Mucosa of rectum (tissue), 2 donors: Measurements from ENCODE around the gene GRIA2.

Experiments used
- H3K27ac ChIP-seq, 2 donors: one replicate each; pipeline ENCODE4 v1.7.0; 2013; ENCODE audit warnings: inconsistent platforms in 2 of 2, low read depth in 2 of 2, low read length in 2 of 2
- H3K27me3 ChIP-seq, 2 donors: one replicate each; pipeline ENCODE4 v1.7.0; 2013; ENCODE audit warnings: low read length in 2 of 2; ENCODE audit not compliant: control insufficient read depth in 2 of 2, insufficient read depth in 2 of 2
- H3K36me3 ChIP-seq, 2 donors: one replicate each; pipeline ENCODE4 v1.7.0; 2013; ENCODE audit warnings: low read length in 2 of 2; ENCODE audit not compliant: control insufficient read depth in 2 of 2, insufficient read depth in 2 of 2
- H3K4me1 ChIP-seq, 2 donors: one replicate each; pipeline ENCODE4 v1.7.0; 2013; ENCODE audit warnings: low read length in 2 of 2, mild to moderate bottlenecking in 1 of 2; ENCODE audit not compliant: control insufficient read depth in 2 of 2, insufficient read depth in 2 of 2
- H3K4me3 ChIP-seq, 2 donors: one replicate each; pipeline ENCODE4 v1.7.0; 2013; ENCODE audit warnings: low read length in 2 of 2
- H3K9ac ChIP-seq, 2 donors: one replicate each; pipeline ENCODE4 v1.7.0; 2013; ENCODE audit warnings: low read length in 2 of 2, low read depth in 1 of 2, mild to moderate bottlenecking in 1 of 2
- H3K9me3 ChIP-seq, 2 donors: one replicate each; pipeline ENCODE4 v1.7.0; 2013; ENCODE audit warnings: low read length in 2 of 2; ENCODE audit not compliant: control insufficient read depth in 2 of 2
- donor health status: healthy.
- donor health status: Normal muscosa, but diverticular disease.

GRIA2 gene

DNA sequence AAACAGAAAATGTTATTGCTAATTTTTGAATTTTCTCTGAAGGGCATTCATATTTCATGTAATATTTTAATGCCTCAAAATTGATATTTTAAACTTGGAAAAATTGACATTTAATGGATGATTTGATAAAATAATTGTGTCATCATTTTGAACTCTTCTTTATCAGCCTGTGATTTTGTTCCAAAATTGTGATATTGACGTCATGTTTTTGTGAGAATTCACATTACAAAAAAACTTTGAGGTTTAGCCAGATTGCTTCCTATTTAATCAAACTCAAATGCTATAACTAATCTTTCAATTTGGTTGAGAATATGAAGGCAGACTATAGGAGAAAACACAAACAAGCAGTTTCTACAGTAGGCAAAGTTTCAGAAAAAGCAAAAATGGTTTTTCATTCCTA lies 137.4 kb downstream of the GRIA2 start:
- H3K27me3 ChIP-seq: no peaks in the 10 kb centered on the region
- no peaks in the 10 kb centered on the region for H3K36me3 ChIP-seq
- no peaks in the 10 kb centered on the region for H3K9me3 ChIP-seq
- H3K4me1 ChIP-seq: no peaks in the 10 kb centered on the region
- no peak overlapping the region for H3K27ac ChIP-seq
- H3K9ac ChIP-seq: no peak overlapping the region
- H3K4me3 ChIP-seq: no peak overlapping the region

DNA sequence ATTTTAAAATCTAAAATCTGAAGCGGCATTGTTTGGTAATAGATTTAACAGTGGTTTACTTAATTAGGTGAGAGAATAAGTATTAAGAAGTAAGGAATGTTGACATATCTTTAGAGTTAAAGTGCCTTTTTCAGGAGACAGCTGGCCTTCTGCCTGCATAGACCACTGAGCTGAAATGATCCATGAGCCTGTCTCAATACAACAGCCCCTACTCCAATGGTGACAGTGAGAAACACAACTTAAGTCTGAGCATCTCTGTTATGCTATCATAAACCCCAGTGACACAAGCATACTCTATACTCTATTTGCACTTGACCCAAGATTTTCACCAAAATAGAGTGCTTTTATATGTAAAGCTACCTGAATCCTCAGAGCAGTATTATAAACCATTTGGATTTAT lies 137.9 kb downstream of the GRIA2 start:
- H3K4me1 ChIP-seq: no peaks in the 10 kb centered on the region
- no peak overlapping the region for H3K27ac ChIP-seq
- H3K9me3 ChIP-seq: no peaks in the 10 kb centered on the region

DNA sequence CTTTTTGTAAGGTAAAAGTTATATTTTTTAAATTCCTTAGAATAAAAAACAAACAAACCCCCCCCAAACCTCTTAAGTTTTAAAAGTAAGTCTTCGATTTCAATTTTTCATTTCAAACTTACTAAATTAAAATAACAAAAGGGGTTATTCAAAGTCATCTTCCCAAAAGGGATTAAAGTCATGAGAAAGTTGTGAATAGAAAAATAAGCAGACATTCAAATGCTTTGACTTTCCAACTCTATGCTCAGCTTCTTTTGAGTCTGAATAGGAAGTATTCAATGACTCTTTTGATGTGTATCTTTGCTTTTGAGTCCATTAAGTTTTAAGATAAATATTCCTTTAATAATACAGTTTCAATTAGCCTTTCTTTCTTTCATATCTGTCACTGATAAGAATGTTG lies 138.3 kb downstream of the GRIA2 start:
- H3K9ac ChIP-seq: no peak overlapping the region
- no peaks in the 10 kb centered on the region for H3K4me1 ChIP-seq
- H3K4me3 ChIP-seq: no peak overlapping the region
- H3K9me3 ChIP-seq: no peaks in the 10 kb centered on the region
- H3K27ac ChIP-seq: no peak overlapping the region
- H3K36me3 ChIP-seq: no peaks in the 10 kb centered on the region
- H3K27me3 ChIP-seq: no peaks in the 10 kb centered on the region

More for the DNA sequence above, 137.9 kb downstream of the GRIA2 start:
- no peaks in the 10 kb centered on the region for H3K36me3 ChIP-seq
- no peak overlapping the region for H3K4me3 ChIP-seq
- H3K27me3 ChIP-seq: no peaks in the 10 kb centered on the region
- H3K9ac ChIP-seq: no peak overlapping the region

DNA sequence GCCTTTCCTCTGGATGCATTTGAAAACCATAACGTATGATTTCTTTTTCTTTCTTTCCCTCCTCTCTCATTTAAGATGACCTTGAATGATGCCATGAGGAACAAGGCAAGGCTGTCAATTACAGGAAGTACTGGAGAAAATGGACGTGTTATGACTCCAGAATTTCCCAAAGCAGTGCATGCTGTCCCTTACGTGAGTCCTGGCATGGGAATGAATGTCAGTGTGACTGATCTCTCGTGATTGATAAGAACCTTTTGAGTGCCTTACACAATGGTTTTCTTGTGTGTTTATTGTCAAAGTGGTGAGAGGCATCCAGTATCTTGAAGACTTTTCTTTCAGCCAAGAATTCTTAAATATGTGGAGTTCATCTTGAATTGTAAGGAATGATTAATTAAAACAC lies 142.8 kb downstream of the GRIA2 start:
- H3K9ac ChIP-seq: no peak overlapping the region

DNA sequence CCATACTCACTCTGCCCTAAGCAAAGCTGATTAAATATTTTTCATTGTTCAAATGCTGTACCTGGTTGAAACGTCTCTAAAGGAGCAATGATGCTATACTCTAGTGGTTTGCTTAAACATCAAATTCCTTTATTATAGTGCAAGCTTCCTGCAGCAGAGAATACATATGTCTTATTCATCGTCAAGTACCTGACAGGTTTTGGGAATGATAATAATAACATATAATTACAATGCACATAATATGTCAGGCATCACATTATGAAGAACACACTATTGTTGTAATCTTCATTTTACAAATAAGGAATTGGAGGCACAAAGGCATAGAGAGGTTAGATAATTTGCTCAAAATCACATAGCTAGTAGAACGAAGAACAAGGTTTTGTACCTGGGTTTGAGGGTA lies 151.6 kb downstream of the GRIA2 start:
- no peak overlapping the region for H3K27ac ChIP-seq
- H3K27me3 ChIP-seq: no peaks in the 10 kb centered on the region
- no peak overlapping the region for H3K4me3 ChIP-seq
- no peaks in the 10 kb centered on the region for H3K4me1 ChIP-seq
- H3K36me3 ChIP-seq: no peaks in the 10 kb centered on the region
- H3K9ac ChIP-seq: no peak overlapping the region
- no peaks in the 10 kb centered on the region for H3K9me3 ChIP-seq

More for the DNA sequence above, 142.8 kb downstream of the GRIA2 start:
- Histone ChIP-seq H3K36me3 (no peaks in the 10 kb centered on the region), H3K4me3 (no peak overlapping the region), H3K27me3 (no peaks in the 10 kb centered on the region), H3K4me1 (no peaks in the 10 kb centered on the region), H3K9me3 (no peaks in the 10 kb centered on the region), H3K27ac (no peak overlapping the region)

DNA sequence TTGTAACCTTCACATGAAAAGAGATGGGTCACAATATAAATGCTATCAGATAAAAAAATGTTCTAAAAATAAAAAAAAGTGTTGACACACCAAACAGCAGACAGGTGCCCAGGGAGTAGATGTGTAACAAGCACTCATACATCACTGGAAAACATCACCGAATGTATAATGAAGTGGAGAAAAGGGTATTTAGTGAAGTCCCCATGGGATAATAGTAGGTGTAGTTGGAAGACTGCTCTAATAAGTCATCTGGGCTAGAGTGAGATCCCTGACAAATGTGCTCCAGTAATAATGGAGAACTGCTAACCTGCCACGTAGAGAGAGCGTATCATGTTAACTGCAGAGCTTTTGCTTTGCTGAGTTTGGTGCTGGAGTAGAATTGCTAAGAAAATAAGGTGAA lies 152.0 kb downstream of the GRIA2 start:
- Histone ChIP-seq H3K4me3 (no peak overlapping the region), H3K27ac (no peak overlapping the region), H3K4me1 (no peaks in the 10 kb centered on the region), H3K9ac (no peak overlapping the region), H3K9me3 (no peaks in the 10 kb centered on the region), H3K36me3 (no peaks in the 10 kb centered on the region), H3K27me3 (no peaks in the 10 kb centered on the region)

DNA sequence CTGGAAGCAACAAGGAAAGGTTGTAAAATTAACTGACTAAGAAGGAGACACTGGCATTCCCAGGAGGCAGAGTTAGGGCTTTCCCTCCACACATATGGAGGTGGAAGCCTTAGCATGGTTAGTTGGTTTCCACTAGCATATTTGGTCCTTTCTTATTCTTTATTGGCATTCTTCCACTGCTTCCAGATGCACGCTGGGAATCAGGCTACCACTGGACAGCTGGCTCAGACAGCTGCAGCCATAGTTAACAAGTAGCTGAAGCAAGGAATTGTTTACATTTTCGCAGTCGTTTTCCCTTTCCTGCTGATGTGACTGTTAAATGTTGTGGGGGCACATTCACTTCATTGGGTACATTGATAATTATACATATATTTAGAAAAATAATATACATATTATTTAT lies 169.2 kb downstream of the GRIA2 start:
- H3K9me3 ChIP-seq: no peaks in the 10 kb centered on the region
- H3K9ac ChIP-seq: no peak overlapping the region
- H3K4me1 ChIP-seq: no peaks in the 10 kb centered on the region
- H3K27me3 ChIP-seq: no peaks in the 10 kb centered on the region
- H3K36me3 ChIP-seq: no peaks in the 10 kb centered on the region
- H3K4me3 ChIP-seq: no peak overlapping the region
- no peak overlapping the region for H3K27ac ChIP-seq

DNA sequence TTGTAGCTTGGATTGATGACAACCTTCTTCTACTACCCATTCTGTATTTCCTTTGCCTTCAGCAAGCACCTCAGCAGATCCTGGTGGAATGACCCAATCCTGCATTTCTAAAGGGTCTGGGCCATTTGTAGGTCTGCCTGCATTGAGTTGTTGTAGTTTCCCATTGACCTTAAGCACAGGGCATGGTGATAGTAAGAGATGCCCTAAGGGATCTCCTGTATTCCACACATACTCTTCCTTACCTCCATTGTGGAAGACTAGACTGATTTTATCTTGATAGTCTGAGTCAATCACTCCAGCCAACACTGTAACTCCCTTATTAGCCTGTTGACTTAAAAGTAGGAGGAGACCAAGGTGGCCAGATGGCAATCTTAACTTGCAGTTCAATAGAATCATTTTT lies 184.5 kb downstream of the GRIA2 start:
- H3K36me3 ChIP-seq: no peaks in the 10 kb centered on the region
- H3K4me1 ChIP-seq: no peaks in the 10 kb centered on the region
- no peak overlapping the region for H3K4me3 ChIP-seq
- no peaks in the 10 kb centered on the region for H3K9me3 ChIP-seq
- H3K27ac ChIP-seq: no peak overlapping the region
- no peak overlapping the region for H3K9ac ChIP-seq
- H3K27me3 ChIP-seq: no peaks in the 10 kb centered on the region
